ENCODE measurements around the gene RPS3. TPM values are rescaled to one million over a fixed set of nuclear protein-coding genes. Genes with fewer than 3 reads are reported as not detected.

RPS3 gene
- total RNA-seq, 2 donors from 2014 or later: 1,106 to 1,117 TPM

GRCh38 chr11:75445315-75445953, 46.1 kb downstream of the RPS3 start:
- DNase-seq (peak; percentile 71), ATAC-seq (peak; percentile 77 to 80)
- intact Hi-C loops (cut with DNase I): loop anchor here (1.0 to 10.0 kb wide), 3 partner anchors 51 to 87 kb away; partner anchors contain the start of gene RPS3 (in 1 of the 2)

GRCh38 chr11:75447415-75447814, 48.1 kb downstream of the RPS3 start:
- intact Hi-C loops (cut with DNase I): loop anchor here in 1 of 2 donors (10.0 kb wide), 1 partner anchor 53 kb away; the partner anchor contains the start of gene RPS3
- ATAC-seq (no peak), DNase-seq (no peak)

GRCh38 chr11:75449271-75449670, 50.0 kb downstream of the RPS3 start:
- ATAC-seq (no peak), DNase-seq (no peak)
- intact Hi-C loops (cut with DNase I): loop anchor here in 1 of 2 donors (10.0 kb wide), 1 partner anchor 54 kb away; the partner anchor contains the start of gene RPS3

GRCh38 chr11:75449776-75450175, 50.5 kb downstream of the RPS3 start:
- intact Hi-C loops (cut with DNase I): loop anchor here in 1 of 2 donors (10.0 kb wide), 1 partner anchor 55 kb away; the partner anchor contains the start of gene RPS3
- ATAC-seq (no peak), DNase-seq (no peak)

GRCh38 chr11:75450236-75450635, 50.9 kb downstream of the RPS3 start:
- DNase-seq (no peak), ATAC-seq (no peak)
- intact Hi-C loops (cut with DNase I): no loop called here

- no peak for DNase-seq
- ATAC-seq: no peak
- intact Hi-C loops (cut with DNase I): no loop called here
Measured at GRCh38 chr11:75450826-75451821, 51.8 kb downstream of the RPS3 start.

- ATAC-seq (peak in 1 of 2 donors; percentile 17), DNase-seq (no peak)
- intact Hi-C loops (cut with DNase I): no loop called here
Measured at GRCh38 chr11:75453916-75454655, 54.8 kb downstream of the RPS3 start.

- intact Hi-C loops (cut with DNase I): no loop called here
- DNase-seq (no peak), ATAC-seq (no peak)
Measured at GRCh38 chr11:75454987-75455386, 55.7 kb downstream of the RPS3 start.

Other genes starting within 250 kb of the RPS3 start
- gene SLCO2B1, start 248.4 kb upstream of the RPS3 start, total RNA-seq: 10 to 100 TPM; 49.0 to 55.8 TPM
- gene TPBGL, start 158.7 kb upstream of the RPS3 start, total RNA-seq: under 1 TPM; 0.21 to 0.42 TPM
- 10 to 100 TPM; 28.4 to 39.4 TPM for gene ARRB1, start 47.9 kb upstream of the RPS3 start, total RNA-seq
- gene KLHL35, start 33.7 kb downstream of the RPS3 start, total RNA-seq: 1 to 10 TPM; 1.1 to 1.2 TPM
- gene GDPD5, start 126.4 kb downstream of the RPS3 start, total RNA-seq: 10 to 100 TPM; 12.3 to 17.6 TPM
- 100 to 1,000 TPM; 105 to 137 TPM for gene SERPINH1, start 162.7 kb downstream of the RPS3 start, total RNA-seq

Data from left cardiac atrium (tissue), 4 donors.